Loucy (cell line): ENCODE measurements around the gene EIF2B4.

Experiments used
- H2AFZ ChIP-seq: fragments of 200-600 bp; sonication (generic); 2 replicates; pipeline ENCODE4 v1.6.0; 2016; ENCODE audit warnings: antibody characterized with exemption, mild to moderate bottlenecking, low read length, moderate library complexity
- H3F3A ChIP-seq: fragments of 200-600 bp; 2 replicates; pipeline ENCODE4 v1.6.0; 2016; ENCODE audit warnings: antibody characterized with exemption, low read depth, mild to moderate bottlenecking
- H3K27me3 ChIP-seq: fragments of 200-600 bp; sonication (generic); 2 replicates; pipeline ENCODE4 v1.6.1; 2014; ENCODE audit warnings: low read length, mild to moderate bottlenecking; ENCODE audit not compliant: insufficient read depth, poor library complexity, severe bottlenecking
- H3K36me3 ChIP-seq: fragments of 200-600 bp; sonication (generic); 2 replicates; pipeline ENCODE4 v1.6.1; 2016; ENCODE audit warnings: low read length; ENCODE audit not compliant: insufficient read depth
- H3K4me1 ChIP-seq: fragments of 200-600 bp; sonication (generic); 2 replicates; pipeline ENCODE4 v1.5.1; 2014; ENCODE audit warnings: low read length, mild to moderate bottlenecking; ENCODE audit not compliant: insufficient read depth, poor library complexity, severe bottlenecking
- H3K4me2 ChIP-seq: fragments of 200-600 bp; sonication (generic); 2 replicates; pipeline ENCODE4 v1.6.0; 2014; ENCODE audit warnings: antibody characterized with exemption, low read length, low read depth, mild to moderate bottlenecking; ENCODE audit not compliant: poor library complexity, severe bottlenecking
- H3K4me3 ChIP-seq: fragments of 200-600 bp; sonication (generic); 2 replicates; pipeline ENCODE4 v1.5.1; 2014; ENCODE audit warnings: low read length, mild to moderate bottlenecking, mixed read lengths; ENCODE audit not compliant: poor library complexity, severe bottlenecking
- H3K79me2 ChIP-seq: fragments of 200-600 bp; sonication (generic); 2 replicates; pipeline ENCODE4 v1.6.1; 2014; ENCODE audit warnings: low read length; ENCODE audit not compliant: insufficient read depth
- H3K9ac ChIP-seq: fragments of 200-600 bp; sonication (generic); 2 replicates; pipeline ENCODE4 v1.6.0; 2014; ENCODE audit warnings: mild to moderate bottlenecking, low read depth, low read length, moderate library complexity; ENCODE audit not compliant: poor library complexity, severe bottlenecking
- H3K9me2 ChIP-seq: fragments of 200-600 bp; sonication (generic); replicated peaks from 2 replicates; pipeline ENCODE4 v1.6.1; 2016; ENCODE audit warnings: low read depth, low read length, mixed read lengths
- H3K9me3 ChIP-seq: fragments of 200-600 bp; sonication (generic); 2 replicates; pipeline ENCODE4 v1.6.1; 2014; ENCODE audit warnings: mild to moderate bottlenecking, antibody characterized with exemption, low read length, low read depth; ENCODE audit not compliant: insufficient read depth
- H4K20me1 ChIP-seq: fragments of 200-600 bp; sonication (generic); 2 replicates; pipeline ENCODE4 v1.6.0; 2014; ENCODE audit warnings: antibody characterized with exemption, low read length, mild to moderate bottlenecking; ENCODE audit not compliant: insufficient read depth, poor library complexity, severe bottlenecking
- EZH2phosphoT487 ChIP-seq: fragments of 200-600 bp; IDR thresholded peaks from 2 replicates; pipeline ENCODE4 v1.6.1; 2018; ENCODE audit warnings: antibody characterized with exemption, mild to moderate bottlenecking, moderate library complexity, borderline replicate concordance
- TF ChIP-seq, protein P1 (sequence below): fragments of 200-600 bp; sonication (generic); conservative IDR thresholded peaks from 2 replicates; pipeline ENCODE4 v1.5.1; 2014; ENCODE audit warnings: mild to moderate bottlenecking, antibody characterized with exemption, low read length

The EIF2B4 gene

DNA sequence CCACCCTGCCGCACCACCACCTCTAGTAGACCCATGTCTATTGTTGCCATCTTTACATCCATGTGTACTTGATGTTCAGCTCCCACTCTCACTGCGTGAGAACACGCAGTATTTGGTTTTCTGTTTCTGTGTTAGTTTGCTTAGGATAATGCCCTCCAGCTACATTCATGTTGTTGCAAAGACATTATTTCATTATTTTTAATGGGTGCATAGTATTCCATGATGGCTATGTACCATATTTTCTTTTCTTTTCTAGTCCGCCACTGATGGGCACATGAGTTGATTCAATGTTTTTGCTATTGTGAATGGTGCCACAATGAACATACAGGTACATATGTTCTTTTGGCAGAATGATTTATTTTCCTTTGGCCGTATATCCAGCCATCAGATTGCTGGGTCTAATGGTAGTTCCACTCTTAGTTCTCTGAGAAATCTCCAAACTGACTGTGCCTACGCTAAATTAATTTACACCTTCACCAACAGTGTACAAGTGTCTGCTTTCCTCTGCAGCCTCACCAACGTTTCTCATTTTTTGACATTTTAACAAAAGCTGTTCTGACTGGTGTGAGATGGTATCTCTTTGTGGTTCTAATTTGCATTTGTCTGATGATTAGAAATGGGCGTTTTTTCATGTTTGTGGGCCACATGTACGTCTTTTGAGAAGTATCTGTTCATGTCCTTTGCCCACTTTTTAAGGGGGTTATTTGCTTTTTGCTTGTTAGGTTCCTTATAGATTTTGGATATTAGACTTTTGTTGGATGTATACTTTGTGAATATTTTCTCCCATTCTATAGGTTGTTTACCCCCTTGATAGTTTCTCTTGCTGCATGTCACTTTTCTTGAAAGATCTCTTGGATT is 20.9 kb upstream of the EIF2B4 start:
- H3F3A ChIP-seq = no peaks in the 10 kb centered on the region
- H3K27me3 ChIP-seq = no peaks in the 10 kb centered on the region
- peaks cover 69% of the 10 kb centered on the region for H3K79me2 ChIP-seq
- no peak overlapping the region for H3K4me2 ChIP-seq
- no peaks in the 10 kb centered on the region for H3K4me1 ChIP-seq
- no peak overlapping the region for H3K4me3 ChIP-seq
- H3K9ac ChIP-seq = no peak overlapping the region
- peaks cover 36% of the 10 kb centered on the region for H3K36me3 ChIP-seq
- H3K9me3 ChIP-seq = no peaks in the 10 kb centered on the region
- peaks cover 30% of the 10 kb centered on the region for H4K20me1 ChIP-seq
- H3K9me2 ChIP-seq = no peaks in the 10 kb centered on the region
- TF ChIP-seq, protein P1, sequence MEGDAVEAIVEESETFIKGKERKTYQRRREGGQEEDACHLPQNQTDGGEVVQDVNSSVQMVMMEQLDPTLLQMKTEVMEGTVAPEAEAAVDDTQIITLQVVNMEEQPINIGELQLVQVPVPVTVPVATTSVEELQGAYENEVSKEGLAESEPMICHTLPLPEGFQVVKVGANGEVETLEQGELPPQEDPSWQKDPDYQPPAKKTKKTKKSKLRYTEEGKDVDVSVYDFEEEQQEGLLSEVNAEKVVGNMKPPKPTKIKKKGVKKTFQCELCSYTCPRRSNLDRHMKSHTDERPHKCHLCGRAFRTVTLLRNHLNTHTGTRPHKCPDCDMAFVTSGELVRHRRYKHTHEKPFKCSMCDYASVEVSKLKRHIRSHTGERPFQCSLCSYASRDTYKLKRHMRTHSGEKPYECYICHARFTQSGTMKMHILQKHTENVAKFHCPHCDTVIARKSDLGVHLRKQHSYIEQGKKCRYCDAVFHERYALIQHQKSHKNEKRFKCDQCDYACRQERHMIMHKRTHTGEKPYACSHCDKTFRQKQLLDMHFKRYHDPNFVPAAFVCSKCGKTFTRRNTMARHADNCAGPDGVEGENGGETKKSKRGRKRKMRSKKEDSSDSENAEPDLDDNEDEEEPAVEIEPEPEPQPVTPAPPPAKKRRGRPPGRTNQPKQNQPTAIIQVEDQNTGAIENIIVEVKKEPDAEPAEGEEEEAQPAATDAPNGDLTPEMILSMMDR = no peak
- no peak for TF ChIP-seq EZH2phosphoT487
- H2AFZ ChIP-seq = no peak overlapping the region

DNA sequence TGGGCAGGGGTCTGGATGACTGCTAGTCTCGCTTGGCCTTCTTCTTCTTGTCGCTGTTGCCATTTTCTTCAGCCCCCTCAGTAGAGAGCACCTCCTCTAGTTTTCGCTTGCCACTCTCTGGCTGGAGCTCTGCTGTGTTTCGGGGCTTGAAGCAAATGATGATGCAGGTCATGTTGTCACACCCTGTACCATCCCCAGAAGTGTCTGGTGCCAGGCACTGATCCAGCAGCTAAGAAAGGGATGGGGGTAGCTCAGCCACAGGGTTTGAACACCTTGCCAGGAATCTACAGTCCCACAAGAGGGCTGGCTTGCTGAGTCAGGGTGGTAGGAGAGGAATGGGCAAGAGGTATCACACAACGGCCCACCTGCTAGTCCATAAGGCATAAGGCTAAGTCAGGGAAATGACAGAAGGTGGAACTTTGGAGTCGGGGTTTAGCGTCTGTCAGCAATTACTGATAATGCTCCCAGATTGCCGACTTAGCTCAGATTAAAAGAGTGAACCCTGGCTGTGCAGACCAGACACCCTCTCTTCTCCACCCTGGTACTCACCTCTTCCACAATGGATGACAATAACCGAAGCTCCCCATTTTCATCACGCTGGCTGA is 11.5 kb upstream of the EIF2B4 start:
- no peak overlapping the region for H2AFZ ChIP-seq
- H3K27me3 ChIP-seq = no peaks in the 10 kb centered on the region
- no peaks in the 10 kb centered on the region for H4K20me1 ChIP-seq
- peaks cover 7% of the 10 kb centered on the region for H3F3A ChIP-seq
- TF ChIP-seq, protein P1 = no peak
- no peak for TF ChIP-seq EZH2phosphoT487
- H3K4me2 ChIP-seq = no peak overlapping the region
- H3K79me2 ChIP-seq = no peaks in the 10 kb centered on the region
- H3K9me2 ChIP-seq = no peaks in the 10 kb centered on the region
- no peak overlapping the region for H3K9ac ChIP-seq
- H3K36me3 ChIP-seq = peaks cover 85% of the 10 kb centered on the region; the same call in 1 of the 2 replicates
- no peaks in the 10 kb centered on the region for H3K4me1 ChIP-seq
- H3K9me3 ChIP-seq = no peaks in the 10 kb centered on the region
- H3K4me3 ChIP-seq = no peak overlapping the region

- no peaks in the 10 kb centered on the region for H3K4me1 ChIP-seq
- TF ChIP-seq, protein P1 = no peak
- TF ChIP-seq EZH2phosphoT487 = no peak
- H3K36me3 ChIP-seq = peaks cover 87% of the 10 kb centered on the region; the same call in 1 of the 2 replicates
- no peak within 1 kb of the TSS for H2AFZ ChIP-seq
- H3K9ac ChIP-seq = peak within 1 kb of the TSS; percentile 62
- peaks cover 7% of the 10 kb centered on the region for H3F3A ChIP-seq
- no peaks in the 10 kb centered on the region for H3K9me3 ChIP-seq
- H3K4me3 ChIP-seq = peak within 1 kb of the TSS; percentile 75
- H4K20me1 ChIP-seq = no peaks in the 10 kb centered on the region
- no peaks in the 10 kb centered on the region for H3K79me2 ChIP-seq
- H3K4me2 ChIP-seq = peak within 1 kb of the TSS; percentile 60
- no peaks in the 10 kb centered on the region for H3K9me2 ChIP-seq
- no peaks in the 10 kb centered on the region for H3K27me3 ChIP-seq
Measured at GRCh38 chr2:27380626-27381545, 10.7 kb upstream of the EIF2B4 start, which contains the start of gene ZNF513. ZNF513 (minus strand) TSS chr2:27380734; CDS start chr2:27380526, 208 bp downstream.
